ENCODE results near the gene SLC10A3.

DNA sequence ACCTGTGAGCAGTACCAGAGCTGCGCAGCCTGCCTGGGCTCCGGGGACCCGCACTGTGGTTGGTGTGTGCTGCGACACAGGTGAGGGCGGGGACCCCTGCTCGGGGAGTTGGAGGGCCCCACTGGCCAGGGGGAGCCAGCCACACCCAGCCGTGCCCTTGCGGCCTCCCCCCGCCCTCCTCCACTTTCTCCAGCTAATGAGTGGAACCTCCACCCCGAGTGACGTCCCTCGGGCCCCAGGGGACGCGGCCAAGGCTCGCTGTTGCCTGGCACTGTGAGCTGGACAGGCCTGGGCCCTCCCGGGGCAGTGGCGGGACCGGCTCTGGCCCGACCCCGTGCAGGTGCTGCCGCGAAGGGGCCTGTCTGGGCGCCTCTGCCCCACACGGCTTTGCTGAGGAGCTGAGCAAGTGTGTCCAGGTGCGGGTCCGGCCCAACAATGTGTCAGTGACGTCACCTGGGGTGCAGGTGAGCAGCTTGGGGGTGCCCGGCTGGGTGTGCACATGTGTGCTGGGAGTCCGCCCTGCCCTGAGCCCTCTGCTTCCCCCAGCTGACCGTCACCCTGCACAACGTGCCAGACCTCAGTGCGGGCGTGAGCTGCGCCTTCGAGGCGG is 26.7 kb downstream of the SLC10A3 start:
- no peak for TF ChIP-seq POLR2A (IDR thresholded peaks at IDR 0.05; ENCODE audit: low read depth, low read length)
- no peak for TF ChIP-seq TAF1 (IDR thresholded peaks at IDR 0.05; ENCODE audit: low read depth, low read length)
- TF ChIP-seq POLR2AphosphoS5 (IDR thresholded peaks at IDR 0.05; ENCODE audit: low read depth, low read length) = no peak

All from GM12891 (cell line).